H54 (cell line): Measurements from ENCODE around the gene METTL22.

Experiments
- DNase-seq: peaks from one replicate; pipeline ENCODE4 v3.0.0; 2011; ENCODE audit warnings: low spot score, mixed read lengths; ENCODE audit not compliant: insufficient read length
- FAIRE-seq: peaks from 3 replicates; lab custom pipeline; 2011; peaks lifted over from hg19 to GRCh38; lab: Jason Lieb, UNC
- POLR2A ChIP-seq: IDR thresholded peaks from 2 replicates; pipeline ENCODE4 v1.6.1; 2011; ENCODE audit warnings: low read depth, mild to moderate bottlenecking, low read length

The METTL22 gene

DNA sequence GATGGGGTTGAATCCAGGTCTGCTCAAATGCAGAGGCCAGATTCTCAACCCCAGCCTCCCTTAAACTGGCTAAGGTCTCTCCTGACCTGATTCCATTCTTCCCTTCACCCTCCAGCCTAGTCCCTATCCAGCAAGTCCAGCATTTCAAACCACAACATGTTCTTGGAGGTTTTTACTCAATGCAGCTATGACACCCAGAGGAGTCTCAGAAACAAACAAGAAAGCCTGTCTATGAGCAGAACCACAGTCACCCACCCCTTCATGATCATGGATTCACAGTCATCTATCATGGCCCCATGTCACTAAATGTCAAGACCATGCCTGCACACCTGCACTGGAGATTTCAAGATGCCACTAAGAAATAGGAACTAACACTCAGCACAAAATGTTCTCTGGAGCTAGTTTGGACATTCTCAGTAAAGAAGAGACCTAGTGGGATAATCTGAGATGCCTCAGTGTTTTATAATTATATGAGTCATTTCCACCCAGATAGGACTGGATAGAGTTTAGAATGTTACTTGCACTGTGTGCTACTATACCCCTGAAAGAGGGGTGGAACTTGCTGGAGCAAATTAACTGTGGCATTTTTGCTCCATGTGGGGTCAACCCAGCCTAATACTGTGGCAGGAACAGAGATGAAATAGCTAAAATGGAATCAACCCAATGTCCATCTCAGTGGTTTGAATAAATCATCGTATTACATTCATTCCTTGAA is 9.5 kb upstream of the METTL22 start:
- DNase-seq = no peak
- TF ChIP-seq POLR2A = no peak
- no peak for FAIRE-seq

DNA sequence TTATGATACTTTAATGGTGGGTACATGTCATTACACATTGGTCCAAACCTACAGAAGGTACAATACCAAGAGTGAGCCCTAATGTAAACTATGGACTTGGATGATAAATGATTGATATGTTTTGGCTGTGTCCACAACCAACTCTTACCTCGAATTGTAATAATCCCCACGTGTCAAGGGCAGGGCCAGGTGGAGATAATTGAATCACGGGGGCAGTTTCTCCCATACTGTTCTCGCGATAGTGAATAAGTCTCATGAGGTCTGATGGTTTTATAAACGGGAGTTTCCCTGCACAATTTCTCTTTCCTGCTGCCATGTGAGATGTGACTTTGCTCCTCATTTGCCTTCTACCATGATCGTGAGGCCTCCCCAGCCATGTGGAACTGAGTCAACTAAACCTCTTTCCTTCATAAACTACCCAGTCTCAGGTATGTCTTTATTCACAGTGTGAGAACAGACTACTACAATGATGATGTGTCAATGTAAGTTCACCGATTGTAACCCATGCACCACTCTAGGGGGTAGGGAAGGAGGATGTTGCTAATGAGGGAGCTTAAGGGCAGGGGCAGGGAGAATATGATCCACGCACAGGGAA is 7.0 kb upstream of the METTL22 start:
- TF ChIP-seq POLR2A = no peak
- no peak for FAIRE-seq

DNA sequence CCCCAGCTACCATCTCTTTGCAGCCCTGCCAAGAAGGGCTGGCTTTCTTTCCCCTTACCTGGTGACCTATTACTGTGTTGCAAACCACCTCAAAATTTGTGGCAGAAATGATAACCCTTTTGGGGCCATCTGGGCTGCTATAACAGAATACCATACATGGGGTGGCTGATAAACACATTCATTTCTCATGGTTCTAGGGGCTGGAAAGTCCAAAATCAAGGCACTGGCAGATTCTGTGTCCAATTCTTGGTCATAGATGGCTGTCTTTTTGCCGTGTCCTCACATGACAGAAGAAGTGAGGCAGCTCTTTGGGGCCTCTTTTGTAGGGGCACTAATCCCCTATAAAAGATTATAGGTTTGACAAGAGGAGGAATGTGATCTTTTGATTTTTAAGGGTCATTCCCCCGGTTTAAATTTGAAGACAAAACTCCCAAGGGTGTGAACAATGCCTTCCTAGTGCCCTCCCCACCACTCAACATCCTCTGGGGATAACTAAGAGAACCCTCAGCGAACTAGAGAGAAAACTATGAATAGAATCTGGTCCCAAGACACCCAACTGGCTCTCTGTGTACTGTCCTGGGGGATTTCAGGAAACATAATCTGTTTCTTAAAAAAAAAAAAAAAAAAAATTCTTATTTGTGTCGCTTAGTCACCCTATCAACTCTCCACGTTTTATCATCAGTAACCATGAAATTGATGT is 1.7 kb upstream of the METTL22 start:
- TF ChIP-seq POLR2A = no peak
- no peak for DNase-seq
- no peak for FAIRE-seq

More for the DNA sequence above, 7.0 kb upstream of the METTL22 start:
- no peak for DNase-seq

DNA sequence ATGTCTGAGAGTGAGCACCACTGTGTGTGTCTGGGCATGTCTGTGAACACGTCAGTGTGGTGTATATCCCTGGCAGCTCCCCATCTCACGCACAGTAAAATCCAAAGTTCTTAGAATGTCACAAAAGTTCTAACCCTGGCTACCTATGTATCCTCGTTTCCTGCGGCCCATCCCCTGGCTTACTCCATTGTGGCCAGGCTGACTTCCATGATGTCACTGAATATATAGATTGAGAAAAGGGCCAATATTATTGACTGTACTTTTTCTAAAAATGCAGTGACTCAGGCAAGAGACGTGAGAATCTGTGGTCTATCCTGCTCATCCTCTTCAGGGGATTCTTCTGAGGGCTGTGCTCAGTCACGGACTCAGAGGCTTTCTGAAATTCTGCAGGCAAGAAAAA is 963 bp upstream of the METTL22 start:
- FAIRE-seq = no peak
- no peak for DNase-seq

DNA sequence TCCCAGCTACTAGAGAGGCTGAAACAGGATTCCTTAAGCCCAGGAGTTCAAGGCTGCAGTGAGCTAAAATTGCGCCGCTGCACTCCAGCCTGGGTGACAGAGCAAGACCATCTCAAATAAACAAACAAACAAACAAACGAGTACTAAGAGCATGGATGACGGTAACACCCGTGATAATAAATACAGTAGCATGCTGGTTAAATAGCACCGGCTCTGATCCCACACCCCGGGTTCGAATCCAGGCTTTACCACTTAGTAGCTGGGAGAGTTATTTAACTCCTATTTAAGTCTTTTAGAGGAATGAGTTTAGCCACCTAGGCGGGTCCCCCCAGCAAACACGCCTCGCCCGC is 301 bp upstream of the METTL22 start:
- no peak for DNase-seq
- FAIRE-seq = no peak
- TF ChIP-seq POLR2A = no peak

More for the DNA sequence above, 963 bp upstream of the METTL22 start:
- TF ChIP-seq POLR2A = no peak

DNA sequence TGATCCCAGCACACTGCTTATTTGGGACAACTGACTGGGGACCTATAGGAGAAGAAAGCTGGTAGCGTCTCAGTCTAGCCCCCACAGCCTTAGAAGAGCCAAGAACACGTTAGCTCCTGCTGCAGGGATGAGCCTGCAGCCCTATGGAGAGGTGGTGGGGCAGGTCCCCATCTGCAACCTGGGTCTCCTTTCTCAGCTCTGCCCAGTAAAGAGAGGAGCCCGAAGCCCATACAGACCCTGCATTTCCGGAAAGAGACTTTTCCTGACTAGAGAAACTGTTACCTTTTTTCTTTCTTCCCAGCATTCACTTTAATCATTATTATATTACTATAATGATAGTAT is 788 bp downstream of the METTL22 start:
- no peak for TF ChIP-seq POLR2A
- no peak for FAIRE-seq
- DNase-seq = no peak

DNA sequence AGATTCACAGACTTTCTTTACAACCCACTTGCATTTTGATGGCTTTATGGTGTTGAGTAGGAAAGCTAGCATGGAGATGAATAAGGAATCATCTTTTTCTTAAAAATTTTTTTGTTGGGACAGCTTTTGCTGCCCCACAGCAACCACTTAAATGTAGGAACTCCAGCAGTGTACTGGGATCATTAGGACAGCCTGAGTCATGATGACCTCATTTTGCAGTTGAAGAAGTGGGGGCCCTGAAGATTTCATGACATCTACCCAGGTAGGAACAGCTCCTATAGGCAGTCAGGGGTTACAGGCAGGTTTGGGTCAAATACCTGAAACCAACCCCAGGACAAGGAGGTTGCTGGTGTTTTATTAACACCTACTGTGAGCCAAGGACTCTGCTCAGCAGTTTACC is 2.1 kb downstream of the METTL22 start:
- FAIRE-seq (no peak), DNase-seq (peak; percentile 71)
- no peak for TF ChIP-seq POLR2A

DNA sequence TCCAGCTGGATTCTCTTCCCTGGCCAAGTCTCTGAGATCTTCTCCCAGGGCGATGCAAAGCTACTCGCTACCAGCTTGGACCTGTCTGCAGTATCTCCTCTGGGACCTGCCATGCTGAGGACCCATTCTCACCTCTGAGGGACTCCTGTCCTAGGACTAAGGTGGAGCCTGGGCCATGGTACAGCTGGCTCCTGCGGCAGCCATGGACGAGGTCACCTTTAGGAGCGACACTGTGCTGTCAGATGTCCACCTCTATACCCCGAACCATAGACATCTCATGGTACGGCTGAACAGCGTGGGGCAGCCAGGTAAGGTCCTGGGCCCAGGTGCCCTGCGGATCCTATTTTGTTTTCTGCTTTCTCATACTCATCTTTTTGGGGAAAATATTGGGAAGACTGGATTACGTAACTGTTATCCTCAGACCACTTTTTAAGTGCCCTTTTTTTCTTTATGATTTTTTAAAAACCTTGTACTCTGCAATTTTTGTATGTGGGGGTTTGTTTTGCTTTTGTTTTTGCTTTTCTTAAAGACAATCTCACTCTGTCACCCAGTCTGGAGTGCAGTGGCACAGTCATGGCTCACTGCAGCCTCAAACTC is 4.1 kb downstream of the METTL22 start:
- FAIRE-seq = no peak
- no peak for TF ChIP-seq POLR2A

DNA sequence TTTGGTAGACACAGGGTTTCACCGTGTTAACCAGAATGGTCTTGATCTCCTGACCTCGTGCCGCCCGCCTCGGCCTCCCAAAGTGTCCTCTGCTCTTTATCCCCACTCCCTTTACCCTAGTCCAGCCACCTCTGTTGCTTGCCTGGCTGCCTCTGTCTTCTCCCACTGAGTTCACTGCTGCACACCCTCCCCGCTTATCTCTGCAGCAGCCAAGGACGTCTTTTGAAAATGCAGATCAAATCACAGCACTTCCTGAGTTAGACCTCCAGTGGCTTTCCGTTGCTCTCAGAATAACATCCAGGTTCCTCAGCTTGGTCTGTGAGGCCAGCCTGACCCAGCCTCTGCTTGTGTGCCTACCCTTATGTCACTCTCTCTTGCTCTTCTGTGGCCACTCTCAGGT is 5.4 kb downstream of the METTL22 start:
- no peak for DNase-seq
- FAIRE-seq = no peak

More for the DNA sequence above, 4.1 kb downstream of the METTL22 start:
- DNase-seq = no peak

DNA sequence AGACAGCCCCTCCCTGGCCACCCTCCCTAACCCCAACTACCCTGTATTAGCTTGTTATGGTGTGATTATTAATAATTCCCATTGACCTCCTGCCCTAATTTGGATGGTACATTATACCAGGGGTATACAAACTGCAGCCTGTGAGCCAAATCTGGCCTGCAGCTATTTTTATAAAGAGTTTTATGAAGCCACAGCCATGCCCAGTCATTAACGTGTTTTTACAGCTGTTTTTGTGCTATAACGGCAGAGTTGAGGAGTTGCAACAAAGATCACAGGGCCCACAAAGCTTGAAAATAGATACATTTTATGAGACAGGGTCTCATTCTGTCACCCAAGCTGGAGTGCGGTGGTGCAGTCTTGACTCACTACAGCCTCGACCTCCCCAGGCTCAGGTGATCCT is 6.0 kb downstream of the METTL22 start:
- FAIRE-seq (no peak), DNase-seq (no peak)
- TF ChIP-seq POLR2A = no peak

More for the DNA sequence above, 5.4 kb downstream of the METTL22 start:
- TF ChIP-seq POLR2A = no peak

DNA sequence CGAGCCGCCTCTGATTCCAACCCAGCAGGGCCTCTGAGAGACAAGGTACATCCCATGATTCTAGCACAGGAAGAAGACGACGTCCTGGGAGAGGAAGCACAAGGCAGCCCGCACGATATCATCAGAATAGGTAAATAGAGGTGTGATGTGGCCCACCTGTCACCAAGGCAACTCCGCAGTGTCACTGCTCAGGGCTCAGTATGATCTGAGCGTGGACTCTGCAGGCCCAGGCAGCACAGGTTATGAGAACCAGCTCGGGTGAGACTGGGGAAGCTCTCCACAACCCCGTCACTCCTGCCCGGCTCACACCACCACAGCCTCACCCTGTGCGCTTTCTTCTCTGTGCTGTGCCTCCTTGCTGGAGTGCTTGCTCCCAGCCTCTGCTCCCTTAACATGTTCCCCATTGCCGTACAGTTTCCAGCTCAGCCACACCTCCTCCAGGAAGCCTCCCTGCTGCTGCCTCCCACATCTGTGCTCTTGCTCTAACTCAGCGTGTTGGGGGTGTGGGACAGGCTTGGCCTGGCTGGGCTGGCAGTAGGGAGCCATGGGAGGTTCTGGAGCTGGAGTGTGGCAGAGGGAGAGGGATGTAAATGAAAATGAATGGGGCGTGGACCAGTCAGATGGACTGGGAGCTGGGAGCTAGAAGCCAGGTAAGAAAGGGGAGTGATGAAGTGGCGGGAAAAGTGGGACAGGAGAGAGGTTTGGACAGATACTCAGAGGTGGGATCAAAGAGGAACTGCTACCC is 7.7 kb downstream of the METTL22 start:
- FAIRE-seq = no peak
- TF ChIP-seq POLR2A = no peak
- DNase-seq = no peak

DNA sequence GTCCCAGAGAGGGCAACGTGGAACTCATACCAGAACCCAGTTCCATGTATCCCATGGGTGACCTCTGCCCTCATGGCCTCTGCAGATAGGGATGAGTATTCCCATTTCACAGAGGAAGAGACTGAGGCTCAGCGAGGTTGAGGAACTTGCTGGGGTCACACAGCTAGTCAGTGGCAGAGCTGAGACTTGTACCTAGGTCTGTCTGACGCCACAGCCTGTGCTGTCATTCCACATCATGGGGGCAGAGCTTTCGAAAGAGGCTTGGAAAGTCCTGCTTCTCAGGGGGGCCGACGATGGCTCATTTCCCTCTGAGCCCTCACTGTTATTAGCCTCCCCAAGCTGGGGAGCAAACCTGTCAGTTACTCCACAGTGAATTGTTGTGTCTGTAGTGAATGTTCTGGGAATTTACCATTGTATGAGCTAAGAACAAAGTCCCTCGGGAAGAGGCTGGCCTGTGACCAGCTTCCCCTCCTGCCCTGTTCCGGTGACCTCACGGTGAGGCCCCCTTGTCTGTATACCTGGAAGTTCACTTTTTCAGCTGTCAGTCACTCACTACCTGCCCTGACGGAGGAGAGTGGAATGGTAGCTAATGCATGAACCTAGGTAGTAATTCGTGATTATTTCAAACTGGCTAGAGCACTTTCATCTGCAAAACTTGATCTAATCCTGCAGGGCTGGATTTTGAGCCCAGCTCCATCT is 8.9 kb downstream of the METTL22 start:
- no peak for DNase-seq

DNA sequence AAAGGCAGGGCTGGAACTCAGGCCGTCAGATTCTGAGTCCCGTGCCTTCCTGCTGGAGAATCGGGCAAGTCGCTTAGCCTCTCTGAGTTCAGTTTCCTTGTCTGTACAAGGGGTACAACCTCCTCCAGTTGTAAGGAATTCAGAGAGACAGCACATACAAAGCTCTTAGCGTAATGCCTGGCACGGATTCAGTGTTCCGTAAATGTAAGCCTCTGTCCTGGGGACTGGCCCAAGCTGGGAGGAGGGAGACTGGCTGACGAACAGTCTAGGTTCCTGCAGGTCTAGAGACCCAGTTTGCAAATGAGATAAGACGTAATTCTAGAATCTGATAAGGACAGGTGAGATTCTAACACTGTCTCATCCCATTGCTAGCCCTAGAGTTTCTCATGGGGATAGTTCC is 9.9 kb downstream of the METTL22 start:
- no peak for FAIRE-seq
- TF ChIP-seq POLR2A = no peak
- no peak for DNase-seq

More for the DNA sequence above, 8.9 kb downstream of the METTL22 start:
- no peak for TF ChIP-seq POLR2A
- no peak for FAIRE-seq
